HG02970 (cell line): Measurements from ENCODE around the gene SEMA5A.

Experiments used
- ATAC-seq: cut with Tn5 transposase; IDR thresholded peaks from one replicate; pipeline ENCODE4 v1.9.1; 2021; ENCODE audit warnings: mild to moderate bottlenecking, moderate library complexity, moderate number of reproducible peaks; ENCODE audit not compliant: unreplicated experiment, low FRiP score

SEMA5A gene

DNA sequence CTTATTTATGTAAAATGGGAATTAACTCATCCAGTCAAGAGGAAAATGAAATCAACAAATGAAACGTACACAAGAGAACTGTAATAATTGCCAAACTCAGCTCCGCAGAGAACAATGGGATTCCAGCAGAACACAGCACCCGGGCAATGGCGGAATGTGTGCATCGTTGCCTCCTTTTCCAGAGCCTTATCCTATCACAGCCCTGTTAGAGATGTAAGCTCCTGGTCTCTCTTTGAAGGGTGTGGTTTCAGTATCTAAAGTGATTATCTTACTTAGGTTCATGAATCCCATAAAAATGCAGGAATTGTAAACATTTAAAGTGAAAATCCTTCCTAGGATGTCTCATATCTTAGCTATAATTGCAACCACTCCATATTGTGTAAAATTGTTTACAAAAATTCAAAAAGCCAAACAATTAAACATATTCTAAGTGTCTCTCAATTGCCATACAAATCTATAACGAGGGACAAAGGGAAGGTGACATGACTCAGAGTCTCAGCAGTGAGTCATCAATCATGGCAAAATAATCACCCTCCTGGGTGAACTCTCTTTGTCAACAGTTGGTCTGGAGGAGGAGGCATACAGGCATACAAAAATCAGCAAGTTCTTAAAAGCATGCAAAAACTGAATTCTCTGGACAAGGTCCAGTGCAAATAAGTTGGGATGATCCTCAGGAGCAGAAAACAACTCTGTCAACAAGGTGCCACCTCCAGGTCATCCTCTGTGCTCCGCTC lies 22.6 kb downstream of the SEMA5A start:
- no peak for ATAC-seq

DNA sequence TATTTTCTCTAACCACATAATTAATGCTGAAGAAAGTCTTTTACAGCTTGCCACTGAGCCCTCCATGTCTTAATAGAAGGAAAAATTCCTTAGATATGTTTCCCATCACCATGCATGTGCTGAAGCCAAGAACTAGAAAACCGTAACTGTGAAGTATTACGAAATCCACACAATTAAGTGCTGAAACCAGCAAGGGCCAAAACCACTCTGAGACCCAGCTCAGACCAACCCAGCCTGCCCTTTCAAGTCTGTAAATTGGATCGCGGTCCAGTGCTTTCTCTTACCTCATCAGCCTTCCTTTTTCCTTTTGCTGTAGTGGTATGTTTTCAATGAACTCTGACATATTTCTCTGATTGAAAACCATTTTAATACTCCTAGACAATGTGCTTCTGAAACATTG lies 26.3 kb downstream of the SEMA5A start:
- no peak for ATAC-seq

DNA sequence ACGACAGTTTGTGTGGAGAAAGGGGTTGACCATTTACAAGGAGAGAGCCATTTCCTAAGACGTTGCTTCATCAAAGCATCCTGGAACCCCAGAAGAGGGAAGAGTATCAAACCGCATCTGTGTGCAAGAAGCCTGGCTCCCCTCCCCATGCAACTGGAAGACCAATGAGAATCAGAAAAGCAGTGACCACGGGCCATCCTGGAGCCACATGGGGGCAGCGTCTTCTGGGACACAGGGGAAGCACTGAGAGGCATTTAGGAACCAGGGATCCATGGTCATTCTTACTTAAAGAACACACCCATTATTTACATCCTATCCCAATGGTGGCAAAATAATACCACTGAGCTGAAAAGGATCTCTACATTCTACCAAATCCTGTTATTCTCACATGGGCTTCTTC lies 29.3 kb downstream of the SEMA5A start:
- no peak for ATAC-seq

DNA sequence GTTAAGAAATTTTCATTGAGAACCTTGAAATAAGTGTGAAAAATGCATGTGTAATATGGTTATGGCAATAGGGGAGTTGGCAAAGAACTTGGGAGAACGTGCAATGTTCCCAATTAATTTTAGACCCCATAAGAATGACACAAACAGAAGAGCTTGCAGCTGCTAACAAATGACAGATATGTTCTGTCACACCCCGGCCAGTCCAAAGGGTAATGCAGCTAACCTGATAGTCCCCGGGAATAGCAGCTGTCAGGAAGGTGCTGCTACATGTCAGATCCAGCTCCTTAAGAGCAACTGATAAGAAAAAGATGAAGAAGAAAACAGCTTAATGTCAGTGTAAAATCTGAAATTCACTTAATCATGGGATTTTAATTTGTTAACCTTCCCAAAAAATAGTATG lies 30.4 kb downstream of the SEMA5A start:
- no peak for ATAC-seq

DNA sequence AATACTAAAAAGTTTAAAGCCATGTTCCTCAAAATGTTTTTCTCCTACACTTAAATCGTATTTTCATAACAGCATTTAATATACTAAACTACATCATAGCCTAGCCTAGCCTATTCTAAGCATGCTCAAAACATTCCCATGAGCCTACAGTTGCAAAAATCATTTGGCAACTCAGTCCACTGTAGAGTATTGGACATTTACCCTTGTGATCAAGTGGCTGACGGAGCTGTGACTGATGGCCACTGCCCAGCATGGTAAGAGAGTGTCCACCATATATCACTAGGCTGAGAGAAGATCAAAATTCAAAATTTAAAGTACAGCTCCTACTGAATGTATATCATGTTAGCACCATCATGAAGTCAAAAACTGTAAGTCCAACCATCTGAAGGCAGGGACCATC lies 30.9 kb downstream of the SEMA5A start:
- ATAC-seq = no peak

DNA sequence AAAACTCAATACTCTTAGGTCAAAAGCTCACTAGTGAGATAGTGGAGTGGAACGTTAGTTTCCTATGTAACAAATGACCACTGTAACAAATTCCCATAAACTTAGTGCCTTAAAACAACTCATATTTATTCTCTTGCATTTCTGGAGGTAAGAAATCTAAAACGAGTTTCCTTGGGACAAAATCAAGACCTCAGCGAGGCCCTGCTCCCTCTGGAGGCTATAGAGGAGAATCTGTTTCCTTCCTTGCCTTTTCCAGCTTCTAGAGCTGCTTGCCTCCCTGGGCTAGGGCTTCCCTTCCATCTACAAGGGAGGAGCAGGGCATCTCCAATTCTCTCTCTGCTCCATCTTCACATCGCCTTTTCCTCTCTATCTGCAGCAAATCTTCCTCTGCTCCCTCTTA lies 32.0 kb downstream of the SEMA5A start:
- ATAC-seq = no peak

DNA sequence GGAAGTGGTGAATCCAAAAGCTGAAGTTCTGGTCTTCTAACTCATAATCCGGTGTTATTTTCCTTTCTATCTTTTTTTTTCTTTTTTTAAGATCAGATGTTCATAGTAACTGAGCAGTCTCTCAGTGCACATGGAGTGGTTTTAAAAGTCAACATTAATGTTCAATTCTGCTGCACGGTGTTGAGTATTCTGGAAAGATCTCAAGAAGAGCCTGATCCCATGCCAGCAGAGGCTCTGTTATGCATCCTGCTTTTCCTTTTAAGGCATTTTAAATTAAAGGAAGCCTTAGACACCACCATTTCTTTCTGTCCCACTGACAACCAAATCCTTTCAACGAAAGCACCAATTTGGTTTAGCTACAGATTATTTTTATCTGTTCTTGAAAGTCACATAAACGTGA lies 33.4 kb downstream of the SEMA5A start:
- no peak for ATAC-seq

DNA sequence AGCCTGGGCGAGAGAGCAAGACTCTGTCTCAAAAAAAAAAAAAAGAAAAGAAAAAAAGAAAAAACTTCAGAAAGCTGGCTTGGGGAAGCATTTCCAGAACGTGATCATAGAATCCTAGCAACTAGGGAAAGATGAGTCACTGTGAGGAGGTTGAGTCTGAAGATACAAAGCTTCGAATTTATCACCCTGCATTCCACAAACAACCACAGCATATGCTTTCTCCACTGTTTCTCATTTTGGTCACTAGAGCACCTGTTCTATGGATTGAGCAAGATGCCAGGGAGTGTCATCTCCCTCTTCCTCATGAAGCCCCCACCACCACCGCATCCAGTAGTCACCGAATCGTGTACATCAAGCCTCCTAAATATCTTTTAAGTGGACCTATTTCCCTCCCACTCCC lies 37.9 kb downstream of the SEMA5A start:
- no peak for ATAC-seq

DNA sequence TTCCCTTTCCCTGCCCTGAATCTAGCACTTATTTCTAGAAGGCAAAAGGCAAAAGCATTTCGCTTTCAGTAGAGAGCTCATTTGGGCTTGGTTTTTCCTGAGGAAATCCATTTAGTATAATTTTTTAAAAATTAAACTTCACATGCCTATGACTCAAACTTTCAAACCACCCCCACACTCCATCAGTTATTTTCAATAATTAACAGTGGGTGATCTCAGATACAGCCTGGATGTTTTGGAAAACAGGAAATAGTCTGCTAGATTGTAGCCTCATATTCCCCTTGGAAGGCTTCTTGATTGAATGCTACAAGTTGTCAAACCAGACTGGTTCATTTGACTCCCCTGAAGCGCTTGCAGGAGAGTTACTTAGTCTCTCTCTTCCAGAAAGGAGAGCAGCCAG lies 40.6 kb downstream of the SEMA5A start:
- no peak for ATAC-seq

DNA sequence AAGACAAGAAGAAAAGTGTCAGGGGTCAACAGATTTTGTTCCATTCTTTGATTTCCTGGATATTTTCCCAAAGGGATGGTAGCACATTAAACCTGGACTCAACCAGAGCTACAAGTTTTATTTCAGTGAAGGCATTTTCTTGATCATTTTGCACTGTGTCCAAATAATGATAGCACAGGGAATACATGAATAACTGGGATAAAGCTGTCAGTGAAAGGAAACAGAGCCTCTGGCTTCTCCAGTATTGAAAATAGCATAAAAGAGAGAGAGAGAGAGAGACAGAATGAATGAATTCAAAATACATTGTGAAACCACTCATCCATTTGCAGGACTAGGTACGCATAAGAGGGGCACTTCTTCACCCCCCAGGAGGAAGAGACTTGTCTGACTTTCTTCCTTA lies 43.0 kb downstream of the SEMA5A start:
- no peak for ATAC-seq

DNA sequence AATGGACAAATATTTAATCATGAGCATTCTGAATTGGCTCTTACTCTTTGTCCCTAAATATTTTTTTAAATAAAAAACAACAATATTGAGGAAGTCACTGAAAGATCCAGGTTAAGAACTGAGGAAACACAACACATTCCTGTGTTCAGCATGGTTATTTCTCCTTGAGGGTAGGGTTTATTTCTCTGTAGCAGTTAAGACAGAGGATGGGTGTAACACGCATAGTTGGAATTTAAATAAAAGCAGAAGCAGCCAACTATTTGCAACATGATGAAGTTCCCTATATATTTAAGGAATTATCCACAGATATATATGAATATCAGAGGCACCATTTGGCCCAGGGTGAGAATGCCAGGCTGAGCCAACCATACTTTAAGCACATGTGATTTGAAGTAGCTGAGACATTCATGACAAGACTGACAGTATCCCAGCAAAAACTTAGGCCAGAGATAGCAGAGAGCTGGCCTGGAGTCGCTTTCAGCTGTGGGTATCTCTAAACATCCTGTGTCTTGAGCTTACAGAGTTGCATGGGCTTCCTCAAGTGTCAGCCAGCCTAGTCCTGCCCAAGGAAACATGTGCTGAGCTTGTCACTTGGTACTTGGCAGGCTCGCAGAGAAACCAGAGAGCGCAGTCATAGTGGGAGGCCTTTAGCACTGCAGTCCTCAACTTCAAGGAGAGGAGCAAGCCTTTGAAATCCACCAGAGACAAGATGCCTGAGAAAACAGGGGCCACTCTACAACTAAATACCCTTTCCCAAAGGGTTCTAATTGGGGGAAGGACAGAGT lies 43.6 kb downstream of the SEMA5A start:
- ATAC-seq = no peak

DNA sequence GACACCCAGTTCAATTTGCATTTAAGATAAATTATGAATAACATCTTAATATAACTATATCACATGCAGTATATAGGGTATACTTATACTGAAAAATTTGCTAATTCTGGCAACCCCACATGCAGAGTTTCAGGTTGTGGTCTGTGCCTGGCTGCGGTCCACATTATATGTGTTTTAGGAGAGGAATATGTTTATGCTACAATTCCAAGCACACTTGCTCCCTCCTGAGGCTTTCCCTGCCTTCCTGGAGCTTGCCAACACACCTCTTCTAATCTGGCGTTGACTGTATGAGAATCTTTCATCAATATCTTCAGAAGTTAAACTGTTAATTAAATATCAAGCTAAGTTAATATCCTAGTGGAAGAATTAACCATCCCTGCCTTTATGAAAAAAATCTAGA lies 45.2 kb downstream of the SEMA5A start:
- ATAC-seq = no peak

DNA sequence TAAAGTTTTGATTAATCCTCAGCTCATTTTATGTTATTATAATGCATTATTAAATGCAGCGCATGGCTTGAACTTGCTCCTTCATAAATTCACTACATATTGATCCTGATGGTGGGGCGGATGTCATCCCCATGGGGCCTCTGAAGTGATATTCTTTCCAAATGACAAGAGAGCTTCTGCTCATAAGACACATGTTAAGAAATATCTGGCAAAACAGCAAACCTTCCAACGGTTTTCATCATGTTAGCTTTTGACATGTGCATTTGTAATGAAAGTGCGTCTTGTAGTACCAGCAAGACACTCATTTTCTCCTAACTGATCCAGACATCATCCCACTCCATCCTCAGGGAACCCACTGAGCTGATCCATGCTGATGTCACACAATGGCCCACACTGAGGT lies 45.7 kb downstream of the SEMA5A start:
- ATAC-seq = no peak

DNA sequence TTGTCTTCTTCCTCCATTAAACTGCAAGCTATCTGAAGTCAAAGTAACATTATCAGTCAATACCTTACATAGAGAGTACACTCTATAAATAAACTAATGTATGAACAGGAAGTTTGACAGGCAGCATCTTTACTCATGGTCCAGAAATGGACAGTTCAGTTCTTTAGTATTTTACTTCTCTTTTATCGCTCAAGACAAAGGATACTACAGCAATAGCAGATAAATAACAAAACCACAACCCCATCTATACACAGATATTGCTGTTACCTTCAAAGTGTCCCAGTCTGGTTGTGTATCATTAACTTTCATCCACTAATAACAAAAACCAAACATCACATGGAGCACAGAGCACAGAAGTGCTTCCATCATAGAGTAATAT lies 46.4 kb downstream of the SEMA5A start:
- ATAC-seq = no peak

DNA sequence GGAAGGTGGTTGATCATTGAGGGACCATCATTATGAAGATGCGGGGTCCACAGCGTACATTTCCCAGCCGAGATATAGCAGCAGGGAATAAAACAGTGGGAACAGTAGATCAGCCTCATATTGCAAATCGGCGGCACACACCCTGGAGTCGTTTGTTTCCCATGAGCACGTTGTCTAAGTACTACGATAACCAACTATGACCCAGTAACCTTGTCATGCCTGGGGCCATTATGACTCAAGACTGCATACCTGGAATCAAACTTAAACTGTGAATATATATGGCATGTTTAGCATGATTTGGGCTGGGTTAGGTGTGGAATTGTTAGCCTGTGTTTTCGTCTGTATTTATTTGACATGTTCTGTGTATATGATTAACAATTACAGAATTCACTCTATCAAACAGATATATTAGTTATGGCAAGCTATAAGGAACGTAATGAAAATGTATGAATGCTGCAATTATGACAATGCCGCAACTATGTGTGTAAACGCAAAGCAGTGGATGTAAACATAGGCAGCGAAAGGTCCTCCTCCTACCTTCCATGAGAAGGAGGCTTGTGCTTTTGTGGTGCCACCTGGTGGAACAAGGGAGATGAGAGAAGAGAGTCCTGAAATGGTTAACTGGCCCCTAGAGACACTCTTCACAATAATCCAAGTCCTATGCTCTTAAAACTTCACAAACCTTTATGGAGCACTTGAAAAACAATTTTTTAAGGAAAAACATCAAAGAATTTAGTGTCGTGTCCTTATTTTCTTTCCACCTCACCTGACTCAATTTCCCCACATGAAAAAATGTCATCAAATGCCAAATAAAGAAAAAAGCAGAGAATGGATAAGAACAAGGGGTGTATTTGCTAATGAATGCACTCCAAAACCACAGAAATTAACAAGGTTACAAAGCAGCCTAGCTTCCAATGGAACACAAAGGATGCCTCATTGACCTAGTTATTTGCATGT lies 47.1 kb downstream of the SEMA5A start:
- no peak for ATAC-seq

DNA sequence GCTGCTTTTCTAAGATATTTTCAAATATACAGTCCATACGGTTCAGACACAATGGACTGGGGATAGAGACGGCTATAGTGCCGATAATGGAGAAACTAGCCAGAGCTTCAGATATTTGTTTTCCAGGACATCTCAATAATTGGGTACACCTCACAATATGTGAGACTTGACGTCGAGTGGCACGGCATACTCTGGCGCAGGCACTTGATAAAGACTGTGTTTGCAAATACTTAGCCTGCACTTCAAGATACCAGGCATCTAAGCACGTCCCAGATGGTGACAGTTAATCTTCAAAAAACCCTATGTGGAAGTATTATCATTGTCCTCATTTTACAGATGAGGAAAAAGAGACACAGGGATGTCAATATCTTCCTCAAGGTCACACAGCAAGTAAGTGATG lies 48.5 kb downstream of the SEMA5A start:
- no peak for ATAC-seq

DNA sequence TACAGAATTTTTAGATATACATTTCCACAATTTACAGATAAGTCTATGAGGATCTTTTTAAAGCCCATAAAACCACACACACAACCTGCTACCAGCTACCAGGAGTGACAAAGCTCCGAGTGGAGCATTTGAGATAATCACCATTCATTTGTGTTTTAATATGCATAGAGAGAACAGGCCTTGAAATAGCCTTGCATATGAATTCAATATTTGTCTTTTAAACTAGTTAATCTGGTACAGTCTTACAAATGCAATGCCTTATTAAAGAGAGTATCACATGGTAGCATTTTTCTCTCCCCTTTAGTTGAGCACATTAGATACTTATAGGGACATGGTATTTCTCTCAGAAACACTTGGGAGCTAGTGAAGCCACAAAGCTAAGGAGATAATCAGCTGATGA lies 49.1 kb downstream of the SEMA5A start:
- ATAC-seq = no peak

DNA sequence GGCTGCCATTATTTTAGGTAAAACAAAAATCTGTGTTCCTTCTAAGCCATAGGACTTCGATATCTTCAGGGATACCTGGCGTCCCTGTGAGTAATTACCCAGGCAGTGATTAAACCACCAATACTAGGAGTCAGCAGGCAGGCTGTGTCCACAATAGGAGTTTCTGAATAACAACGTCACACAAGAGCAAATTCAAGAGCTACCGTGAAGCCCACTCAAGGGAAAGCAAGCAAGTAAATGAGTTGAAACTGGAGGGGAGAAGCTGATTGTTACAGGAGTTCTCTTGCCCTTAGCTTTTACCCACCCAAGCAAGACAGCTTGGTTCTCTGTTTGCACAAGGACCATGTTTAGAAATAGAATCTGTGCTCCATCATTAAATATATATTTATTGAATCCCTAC lies 50.8 kb downstream of the SEMA5A start:
- no peak for ATAC-seq

DNA sequence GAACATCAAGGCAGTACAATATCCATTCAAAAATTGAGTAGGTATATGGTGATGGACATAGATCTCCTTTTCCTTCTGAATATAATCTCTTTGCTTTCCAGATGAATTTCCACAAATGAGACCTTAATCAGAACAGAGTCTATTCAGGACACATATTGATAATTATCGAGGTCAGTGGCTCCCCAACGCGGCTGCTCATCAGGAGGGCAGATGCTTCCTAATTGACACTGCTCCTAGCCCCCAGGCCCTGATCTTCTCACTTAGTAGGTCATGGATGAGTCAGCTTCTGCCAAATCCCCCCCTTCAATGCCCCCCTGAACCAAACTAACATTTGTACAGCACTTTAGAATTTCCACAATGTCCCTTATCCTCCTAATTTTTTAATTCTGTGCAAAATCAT lies 51.6 kb downstream of the SEMA5A start:
- ATAC-seq = no peak

DNA sequence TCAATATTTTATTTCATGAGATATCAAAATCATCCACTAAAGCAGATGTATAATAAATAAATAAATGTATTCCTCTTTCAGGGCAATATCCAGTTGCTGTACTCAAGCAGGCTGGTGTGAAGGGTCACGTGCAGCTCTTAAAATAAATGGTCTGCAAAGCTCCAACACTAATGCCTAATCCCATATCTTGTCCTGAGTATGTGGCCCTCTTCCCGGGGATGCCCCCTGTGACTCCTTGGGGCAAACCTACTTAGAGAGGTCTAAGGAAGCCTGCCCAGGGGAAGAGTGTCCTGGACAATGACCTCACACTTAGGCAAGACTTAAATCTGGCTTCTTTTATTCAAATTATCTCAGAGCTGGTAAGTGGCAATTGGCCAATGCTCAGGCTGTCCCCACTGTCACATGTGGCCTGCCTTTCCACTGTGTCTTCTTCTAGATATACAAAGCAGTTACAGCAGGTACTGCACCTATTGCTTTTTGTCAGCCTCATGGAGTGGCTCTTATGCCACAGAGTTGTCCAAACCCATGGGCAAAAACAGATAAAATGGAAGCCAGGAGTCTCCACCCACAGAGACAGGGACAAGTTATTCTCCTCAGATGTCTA lies 55.3 kb downstream of the SEMA5A start:
- no peak for ATAC-seq

DNA sequence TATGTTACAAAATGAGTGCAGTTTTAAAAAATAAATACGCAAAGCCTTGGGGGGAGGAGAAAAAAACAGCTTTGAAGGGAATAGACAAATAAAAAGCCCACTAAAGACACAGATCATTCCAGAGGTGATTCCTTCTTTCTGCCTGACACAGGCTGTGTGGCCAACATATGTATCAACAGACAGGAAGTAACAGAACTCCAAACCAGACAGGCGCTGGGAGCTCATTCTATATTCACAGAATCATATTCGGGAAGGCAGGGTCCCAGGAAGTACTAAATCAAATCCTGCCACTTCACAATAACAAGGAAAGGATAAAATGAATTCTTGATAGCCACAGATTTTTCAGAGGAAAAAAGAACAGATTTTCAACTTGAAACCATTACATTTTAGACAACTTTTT lies 62.1 kb downstream of the SEMA5A start:
- ATAC-seq = no peak
